EH (cell line): ENCODE data around the gene PTTG2.

ENCODE experiments used
- DNase-seq: peaks from one replicate; pipeline ENCODE4 v3.0.0-alpha.2; 2015; ENCODE audit warnings: low read depth

PTTG2 gene

DNA sequence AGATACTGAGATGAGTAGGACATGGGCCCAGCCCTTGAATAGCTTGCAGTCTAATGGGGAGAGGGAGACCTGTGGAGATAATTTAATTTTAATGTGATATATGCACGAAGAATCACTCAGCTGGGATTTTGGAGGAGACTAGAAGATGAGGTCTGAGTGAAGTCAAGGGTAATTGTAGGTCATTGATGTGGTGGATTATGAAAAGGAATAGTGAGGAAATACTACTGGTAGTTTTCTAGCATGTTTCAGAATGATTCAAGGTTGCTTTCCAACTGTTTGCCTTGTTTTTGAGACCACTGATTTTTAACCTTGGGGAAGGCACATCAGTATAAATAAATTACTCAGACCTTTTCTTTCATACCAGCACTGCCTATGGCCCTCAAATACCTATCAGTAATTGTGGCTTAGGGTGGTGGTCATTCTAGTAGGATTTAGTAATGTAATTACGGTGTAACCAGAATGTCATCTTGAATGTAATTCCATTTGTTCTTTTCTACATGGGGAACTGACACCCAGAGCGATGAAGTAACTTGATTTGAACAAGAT, 25.6 kb downstream of the PTTG2 start:
- DNase-seq: no peak

DNA sequence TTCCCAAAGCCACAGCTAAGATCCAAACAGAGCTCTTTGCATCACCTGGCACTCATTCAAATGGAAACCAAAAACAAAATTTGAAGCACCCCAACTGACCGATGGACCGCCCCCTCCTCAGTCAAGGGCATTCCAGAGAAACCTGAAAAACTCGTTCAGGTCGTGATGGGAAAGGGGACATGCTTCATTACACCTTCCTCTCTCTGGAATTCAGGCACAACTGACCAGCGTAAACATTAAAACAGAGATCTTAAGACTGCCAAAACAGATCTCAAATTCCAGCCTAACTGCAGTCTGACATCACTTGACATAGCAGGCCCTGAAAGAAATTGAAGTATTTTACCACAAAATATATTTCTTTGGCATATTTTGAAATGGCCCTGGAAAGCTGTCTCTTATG, 28.5 kb downstream of the PTTG2 start:
- no peak for DNase-seq

DNA sequence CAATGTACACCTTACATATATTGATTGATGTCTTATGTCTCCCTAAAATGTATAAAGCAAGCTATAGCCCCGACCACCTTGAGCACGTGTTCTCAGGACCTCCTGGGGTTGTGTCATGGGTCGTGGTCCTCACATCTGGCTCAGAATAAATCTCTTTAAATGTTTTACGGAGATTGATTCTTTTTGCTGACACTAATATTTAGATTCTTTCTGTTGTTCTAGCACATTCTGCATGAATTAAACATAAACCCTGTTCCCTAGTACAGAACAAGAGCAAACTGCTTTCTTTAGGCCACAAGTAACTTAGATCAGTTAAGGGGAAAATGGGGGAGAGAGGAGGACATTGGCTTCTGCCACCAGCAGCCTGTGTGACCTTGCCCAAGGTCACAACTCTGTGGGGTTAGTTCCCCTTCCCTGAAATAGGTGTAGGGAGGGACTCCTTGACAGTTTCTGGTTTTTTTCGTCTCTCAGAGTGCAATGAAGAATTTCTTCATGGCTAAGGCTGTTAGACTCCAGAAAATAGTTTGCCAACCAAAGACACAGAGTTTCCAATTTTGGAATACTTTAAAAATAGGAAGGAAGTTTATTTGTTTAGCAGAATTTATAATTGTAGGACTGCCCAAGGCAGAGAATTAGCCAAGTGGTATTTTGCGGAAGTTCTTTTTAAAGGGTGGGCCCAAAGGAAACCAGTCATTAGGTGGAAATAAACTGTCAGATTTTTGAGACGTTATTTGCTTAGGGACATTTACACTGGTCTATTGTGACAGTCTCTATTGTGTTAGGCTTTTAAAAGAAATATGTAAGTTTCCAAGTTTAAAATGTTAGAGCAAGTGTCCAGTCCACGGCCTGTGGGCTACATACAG, 29.4 kb downstream of the PTTG2 start:
- DNase-seq: peak; percentile 36

DNA sequence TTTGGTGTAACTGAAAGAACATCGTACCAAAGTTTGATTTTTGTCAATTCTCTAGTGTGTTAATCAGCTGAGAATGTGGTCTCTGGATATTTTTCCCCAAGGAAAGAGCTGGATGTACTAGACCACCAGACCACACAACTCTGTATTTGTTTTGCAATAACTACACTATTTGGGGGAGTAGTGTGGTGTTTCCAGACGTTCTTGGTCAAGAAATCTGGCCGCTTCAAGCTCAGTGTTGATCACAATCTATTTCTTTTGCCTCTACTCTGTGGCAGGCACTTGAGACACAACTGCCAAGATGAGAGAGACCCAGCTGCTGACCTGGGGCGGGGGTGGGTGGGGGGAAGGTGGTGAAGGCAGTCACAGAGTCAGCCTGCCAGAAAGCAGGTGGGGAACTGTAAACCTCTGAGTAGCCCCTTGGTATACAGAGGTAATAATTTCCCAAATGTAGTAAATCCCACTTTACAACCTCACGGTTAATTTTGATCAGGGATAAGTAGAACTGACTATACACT, 30.6 kb downstream of the PTTG2 start:
- no peak for DNase-seq

DNA sequence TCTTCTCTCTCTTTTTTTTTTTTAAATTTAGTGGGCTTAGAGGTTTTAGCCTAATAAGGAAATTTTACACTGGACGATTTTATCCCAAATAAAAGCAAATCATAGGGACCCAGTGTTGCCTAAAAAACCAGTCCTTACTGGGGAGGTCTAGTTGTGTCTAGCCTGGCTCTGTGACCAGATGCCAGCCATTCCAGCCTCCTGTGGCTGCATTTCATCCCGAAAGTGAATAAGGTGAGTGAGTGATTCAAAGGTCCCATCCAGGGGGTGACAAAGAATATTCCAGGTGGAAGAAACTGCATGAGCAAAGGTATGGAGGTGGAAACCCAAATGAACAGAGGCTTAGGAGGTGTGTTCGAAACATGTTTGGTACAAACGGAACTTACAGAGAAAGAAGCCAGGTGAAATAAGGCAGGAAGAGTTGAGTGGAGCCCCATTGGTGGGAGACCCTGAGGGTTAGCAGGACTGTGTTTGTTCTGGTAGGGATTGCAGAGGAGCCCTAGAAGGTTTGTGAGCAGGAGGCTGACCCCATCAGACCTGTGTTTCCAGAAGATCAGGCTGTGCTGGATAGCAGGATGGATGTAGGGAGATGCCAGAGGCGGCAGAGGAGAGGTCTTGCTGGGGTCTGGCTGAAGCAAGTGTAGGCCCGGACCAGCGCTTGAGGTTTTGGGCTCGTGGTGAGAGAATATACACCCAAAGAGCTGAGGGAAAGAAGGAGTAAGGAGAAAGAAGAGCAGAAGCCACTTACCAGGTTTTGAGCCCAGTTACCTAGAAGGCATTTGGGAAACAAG, 31.6 kb downstream of the PTTG2 start:
- no peak for DNase-seq

DNA sequence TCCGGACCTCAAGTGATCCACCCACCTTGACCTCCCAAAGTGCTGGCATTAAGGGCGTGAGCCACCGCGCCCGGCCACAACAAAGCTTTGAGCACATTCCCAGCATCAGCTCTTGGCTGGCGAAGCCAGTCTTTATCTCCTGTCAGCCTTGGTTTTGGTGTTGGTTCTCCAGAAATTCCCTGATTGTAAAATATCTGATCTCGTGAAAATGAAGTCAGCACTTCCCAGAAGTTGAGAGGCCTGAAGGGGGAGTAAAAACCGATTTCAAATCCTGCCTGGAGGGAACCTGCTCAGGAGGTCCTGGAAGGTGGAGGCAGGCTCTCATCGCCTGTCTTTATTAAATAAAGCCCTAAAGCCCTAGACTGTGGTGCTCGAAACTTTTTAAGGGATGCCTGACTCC, 33.6 kb downstream of the PTTG2 start:
- DNase-seq: no peak

DNA sequence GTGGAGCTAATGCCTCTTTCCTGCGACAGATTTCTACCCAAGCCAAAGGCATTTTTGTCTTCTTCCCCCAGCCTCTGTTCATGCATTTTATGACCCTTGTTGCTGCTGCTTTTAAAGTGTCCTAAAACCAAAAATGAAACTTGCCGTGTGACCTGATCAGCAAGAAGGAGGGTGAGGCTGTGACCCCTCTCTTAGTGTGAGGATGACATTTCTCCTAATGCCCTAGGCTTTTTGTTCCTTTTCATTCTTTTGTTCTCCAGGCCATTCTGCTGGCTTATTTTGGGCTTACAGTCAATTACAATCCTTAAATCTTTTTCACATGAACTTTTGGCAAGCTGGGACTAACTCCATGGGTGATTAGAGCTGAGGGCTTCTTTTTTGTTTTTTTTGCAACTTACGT, 34.4 kb downstream of the PTTG2 start:
- peak; percentile 9 for DNase-seq

DNA sequence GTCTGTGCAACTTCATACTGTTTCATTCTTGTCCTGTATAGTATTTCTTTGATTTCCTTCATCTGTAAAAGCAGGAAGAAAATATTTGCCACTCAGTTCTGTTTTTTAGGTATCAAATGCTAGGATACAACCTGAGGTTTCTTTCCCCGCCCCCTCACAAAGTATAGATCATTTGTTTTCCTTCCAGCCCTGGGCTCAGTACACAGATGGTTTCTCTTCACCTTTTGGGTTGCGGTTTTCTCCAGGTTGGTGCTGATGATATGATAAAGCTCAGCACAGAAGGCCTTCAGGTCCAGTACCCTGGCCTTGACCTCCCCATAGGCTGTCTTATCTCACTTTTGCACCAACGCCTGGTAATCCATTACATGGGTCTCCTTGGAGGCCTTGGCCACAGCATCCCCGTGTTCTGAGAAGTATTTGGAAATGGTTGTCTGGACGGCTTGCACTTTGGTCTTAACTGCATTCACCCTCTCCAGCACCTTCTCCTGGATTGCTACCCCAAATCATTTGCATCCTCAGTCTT, 35.2 kb downstream of the PTTG2 start:
- DNase-seq: no peak

DNA sequence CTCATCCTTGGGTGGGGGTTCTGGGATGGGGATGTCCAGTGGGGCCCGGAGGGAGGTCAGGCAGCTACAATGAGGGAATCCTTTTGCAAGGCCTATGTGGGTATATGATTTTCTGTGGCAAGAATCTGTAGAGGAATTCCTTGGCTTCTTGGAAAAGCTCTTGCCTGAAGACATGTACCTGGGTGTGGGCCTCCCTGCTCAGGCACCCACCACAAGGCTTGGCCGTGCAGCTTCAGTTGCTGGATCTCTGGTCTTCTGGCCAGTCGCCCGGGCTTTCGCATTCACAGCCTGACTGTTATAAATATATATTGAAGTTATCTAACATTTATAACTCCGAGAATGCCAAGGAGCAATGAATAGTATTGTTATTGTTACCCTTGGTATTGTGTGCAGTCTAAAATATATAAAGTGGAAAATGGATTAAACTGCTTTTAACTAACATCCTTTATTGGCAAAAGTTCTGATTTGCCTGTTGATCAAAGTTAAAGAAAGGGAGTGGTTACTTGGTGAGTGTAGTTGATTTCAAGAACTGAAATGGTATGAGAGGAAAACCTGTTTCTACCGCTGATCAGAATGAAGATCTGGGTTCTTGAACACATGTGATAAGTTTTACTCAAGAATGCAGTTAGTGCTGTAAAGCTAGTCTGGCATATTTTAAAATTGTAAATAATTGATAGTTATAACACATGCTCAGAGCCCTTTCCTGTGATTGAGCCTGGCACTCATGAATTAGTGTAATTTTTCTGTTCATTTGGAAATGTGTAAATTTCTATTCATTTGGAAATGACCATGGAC, 36.0 kb downstream of the PTTG2 start:
- no peak for DNase-seq

DNA sequence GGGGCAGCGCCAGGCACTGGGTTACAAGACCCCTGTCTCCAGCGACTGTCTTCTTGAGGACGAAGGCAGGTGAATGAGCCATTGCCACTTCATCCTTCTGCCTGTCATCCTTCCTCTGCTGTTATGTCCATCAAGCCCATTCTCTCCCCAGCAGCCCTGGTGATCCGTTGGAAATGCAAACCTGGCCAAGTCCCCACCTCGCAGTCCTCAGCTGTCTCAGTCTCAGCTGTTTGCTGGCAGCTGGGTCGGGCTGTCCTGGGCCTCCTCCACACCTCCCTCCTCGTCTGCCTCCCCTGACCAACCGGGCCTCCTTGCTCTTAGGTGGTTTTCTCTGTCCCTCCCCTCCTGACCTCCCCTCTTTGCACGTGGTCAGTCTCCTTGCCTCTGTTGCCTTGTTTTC, 38.0 kb downstream of the PTTG2 start:
- no peak for DNase-seq

DNA sequence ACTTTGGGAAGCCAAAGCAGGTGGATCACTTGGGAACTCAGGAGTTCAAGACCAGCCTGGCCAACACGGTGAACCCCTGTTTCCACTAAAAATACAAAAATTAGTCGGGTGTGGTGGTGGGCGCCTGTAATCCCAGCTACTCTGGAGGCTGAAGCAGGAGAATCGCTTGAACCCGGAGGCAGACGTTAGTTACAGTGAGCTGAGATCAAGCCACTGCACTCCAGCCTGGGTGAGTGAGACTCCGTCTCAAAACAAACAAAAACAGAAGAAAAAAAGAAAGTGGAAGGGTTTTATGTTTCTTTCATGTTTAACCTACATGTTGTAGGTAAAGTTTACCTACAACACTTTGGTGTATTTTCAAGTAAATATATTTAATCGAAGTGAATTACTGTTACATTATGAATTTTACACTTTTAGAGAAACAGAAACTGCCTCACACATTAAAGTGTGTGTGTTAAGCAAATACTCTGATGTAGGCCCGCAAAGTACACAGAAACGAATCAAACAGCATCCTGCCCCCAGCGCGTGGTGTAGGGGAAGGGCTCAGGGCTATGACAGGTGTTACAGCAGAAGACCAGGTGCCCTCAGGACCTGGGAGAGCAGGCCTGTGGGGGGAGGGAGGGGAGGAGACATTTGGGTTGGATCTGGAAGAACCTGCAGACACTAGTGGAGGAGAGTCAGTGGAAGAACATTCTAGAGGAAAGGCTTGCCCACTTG, 39.0 kb downstream of the PTTG2 start:
- no peak for DNase-seq

DNA sequence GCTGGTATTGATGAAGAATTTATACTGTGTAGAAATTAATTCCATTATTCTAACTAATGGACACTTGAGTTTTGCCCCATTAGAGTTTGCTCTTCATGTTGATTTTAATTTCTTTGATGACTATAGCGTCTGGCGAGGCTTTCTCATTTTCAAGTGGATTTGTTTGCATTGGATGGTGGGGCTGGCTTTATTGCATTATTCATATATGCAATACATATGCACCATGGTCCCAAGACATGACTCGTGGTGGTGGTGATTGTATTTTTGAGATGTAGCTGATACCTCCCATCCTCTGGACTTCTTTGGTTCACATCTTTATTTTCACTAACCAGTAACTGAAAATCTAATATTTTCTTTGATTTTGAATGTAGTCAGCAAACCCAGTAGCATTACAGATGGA, 39.8 kb downstream of the PTTG2 start:
- DNase-seq: no peak

DNA sequence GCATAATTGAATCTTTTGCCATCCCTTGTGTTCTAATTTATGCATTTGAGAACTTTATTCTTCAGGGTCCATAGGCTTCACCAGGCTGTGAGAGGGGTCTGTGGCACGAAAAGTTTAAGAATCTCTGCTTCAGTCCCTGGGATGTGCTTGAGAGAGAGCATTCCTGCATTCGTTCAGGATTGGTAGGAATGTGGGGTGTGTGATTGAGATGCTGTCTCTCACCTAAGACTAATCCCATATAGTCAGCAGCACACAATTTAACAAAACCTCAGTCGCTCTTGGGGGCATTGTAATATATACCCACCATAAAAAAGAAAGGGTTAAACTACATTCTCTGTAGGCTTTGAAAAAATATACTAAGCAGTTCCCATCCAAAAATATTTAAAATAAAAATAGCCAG, 41.7 kb downstream of the PTTG2 start:
- no peak for DNase-seq

DNA sequence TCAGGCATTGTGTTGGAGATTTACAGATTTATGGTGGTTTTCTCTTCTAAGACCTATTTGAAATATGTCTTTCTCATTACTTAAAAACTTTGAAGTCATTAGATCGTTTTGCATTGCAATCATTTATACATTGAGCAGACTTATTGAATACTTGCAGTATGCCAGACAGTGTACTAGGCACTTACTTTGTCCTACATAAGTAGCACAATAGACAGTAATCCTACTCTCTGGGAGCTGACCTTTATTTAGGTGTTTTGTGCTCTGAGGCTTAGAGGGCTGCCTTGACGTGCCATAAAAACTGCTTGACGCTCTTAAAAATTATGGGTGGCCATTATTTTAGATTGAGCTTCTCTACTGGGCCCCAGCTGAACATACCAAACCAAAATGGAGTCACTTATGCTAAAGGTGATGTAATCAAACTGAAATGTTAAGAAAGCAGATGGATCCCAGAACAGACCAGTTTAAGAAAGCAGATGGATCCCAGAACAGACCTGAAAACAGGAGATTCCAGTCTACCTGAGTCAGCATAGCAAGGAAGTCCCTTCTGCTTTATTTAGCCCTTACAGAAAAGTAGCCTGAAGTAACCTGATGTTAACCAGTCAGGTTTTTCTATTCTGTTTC, 42.4 kb downstream of the PTTG2 start:
- DNase-seq: peak; percentile 32

DNA sequence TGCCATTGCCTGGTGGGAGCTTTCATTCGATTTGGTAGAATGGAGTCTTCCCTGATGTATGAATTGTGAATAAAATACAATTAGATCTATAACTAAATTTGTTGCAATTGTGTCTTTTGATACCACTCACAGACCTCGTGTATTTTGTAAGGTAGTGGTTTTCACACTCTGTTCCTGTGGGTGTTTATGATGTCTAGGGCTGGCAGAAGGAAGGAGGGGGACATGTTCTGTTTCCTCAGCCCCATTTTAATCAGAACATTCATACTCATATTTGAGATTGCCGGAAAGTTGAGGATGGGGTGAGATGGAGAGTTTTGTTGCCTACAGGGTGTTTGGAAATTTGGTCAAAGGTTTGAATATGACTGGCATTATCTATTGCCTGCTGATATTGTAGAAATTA, 42.9 kb downstream of the PTTG2 start:
- DNase-seq: no peak

DNA sequence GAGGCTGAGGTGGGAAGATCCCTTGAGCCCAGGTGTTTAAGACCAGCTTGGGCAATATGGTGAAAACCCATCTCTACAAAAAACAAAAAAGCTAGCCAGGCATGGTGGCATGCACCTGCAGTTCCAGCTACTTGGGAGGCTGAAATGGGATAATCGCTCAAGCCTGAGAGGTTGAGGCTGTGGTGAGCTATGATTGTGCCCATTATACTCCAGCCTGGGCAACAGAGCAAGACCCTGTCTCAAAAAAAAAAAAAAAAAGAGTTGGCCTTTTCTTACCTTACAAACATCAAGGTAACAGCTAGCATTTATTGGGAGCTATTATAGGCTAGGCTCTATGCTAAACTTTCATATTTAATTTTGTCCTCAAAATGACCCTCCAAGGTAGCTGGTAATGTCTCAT, 43.4 kb downstream of the PTTG2 start:
- DNase-seq: no peak

DNA sequence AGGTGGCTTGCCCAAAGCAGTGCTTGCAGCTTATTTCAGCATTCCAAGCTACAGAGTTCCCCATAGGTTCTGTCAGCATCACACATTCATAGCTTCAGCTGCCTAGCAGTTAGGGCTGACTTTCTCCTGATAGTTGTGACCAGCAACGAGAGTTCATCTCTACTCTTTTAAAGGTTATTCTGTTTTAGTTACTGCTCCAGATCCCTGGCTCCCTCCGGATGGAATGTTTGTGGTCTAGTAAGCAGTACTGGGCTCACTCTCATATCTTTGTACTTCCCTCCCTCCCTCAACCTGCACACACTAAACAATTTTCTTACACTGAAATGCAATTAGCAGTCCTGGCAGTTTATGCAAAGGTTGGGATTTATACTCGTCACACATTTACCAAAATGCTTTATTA, 43.9 kb downstream of the PTTG2 start:
- DNase-seq: peak; percentile 65

DNA sequence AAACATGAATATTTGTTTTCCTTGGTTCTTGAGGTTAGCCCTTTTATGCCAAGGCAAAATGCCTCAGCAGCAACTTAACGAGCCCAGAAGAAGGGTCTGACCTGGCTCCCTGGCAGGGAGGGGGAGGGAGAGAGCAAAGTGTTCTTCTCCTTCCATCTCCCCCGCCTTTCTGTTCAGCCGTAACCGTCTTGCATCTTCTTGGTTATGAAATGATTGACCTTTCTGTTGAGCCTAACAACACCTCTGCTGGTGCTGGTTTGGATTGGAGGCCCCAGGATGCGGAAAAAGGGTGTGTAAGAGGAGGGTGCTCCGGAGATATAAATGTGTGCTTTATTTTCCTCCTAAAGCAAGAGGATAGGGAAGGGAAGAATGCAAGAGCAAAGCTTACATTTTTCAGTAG, 44.7 kb downstream of the PTTG2 start:
- no peak for DNase-seq

DNA sequence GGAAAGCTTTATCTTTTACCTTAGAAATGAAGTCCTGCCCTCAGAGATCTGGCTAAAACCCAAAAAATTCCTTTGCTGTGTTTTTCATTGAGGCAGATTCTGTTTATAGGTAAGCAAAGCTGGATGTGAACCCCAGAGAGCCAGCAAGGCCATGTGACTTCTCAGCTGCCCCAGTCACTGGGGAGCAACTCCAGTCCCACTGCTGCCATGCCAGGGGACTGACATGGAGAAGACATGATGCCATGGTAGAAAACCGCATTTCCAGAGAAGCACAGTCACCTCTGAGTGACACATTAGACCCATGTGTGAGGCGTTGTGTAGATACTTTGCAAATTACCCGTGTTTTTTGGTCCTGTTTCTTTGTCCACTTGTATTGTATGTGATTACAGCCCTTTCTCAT, 45.4 kb downstream of the PTTG2 start:
- no peak for DNase-seq

DNA sequence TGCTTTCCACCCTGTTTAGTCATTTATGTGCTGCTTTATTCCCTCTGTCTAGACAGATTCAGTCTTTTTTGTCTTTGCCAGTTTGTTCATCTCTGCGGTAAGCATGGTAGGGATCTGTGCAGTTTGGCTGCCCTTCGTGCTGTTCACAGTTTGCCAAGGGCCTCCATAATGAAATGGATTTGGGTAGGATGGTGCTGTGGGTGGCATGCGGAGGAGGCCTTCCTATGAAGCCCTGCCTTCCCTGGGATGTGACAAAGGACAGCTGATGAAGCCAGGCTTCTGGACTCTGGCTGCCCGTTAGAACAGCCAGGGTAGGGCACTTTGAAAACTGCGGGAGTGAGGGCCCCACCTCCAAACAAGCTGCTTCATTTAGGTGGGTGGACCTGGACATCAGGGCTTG, 47.4 kb downstream of the PTTG2 start:
- DNase-seq: no peak

DNA sequence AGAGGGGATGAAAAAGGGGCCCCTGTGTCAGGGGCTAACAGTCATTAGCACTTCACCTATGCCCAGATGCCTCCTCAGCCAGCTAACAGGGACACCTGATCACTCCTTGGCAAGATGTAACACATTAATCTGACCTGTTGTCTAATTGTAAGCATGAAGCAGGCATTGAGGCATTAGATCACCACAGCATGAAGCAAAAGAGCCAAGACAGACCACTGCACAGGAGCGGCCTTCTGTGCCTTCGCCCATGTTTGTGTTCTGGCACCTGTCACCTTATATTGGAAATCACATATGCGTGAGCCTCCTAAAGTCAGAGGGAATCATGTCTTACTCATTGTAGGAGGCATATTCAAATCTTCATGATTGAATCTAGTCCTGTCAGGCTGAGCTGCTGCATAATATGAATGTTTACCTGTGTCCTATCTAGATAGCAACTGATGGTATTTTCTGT, 48.4 kb downstream of the PTTG2 start:
- DNase-seq: no peak
